Myocyte (in vitro differentiated cells): Measurements from ENCODE around the gene PRKCQ. TPM values are rescaled to one million over a fixed set of nuclear protein-coding genes. Genes with fewer than 3 reads are reported as not detected.
"Not testable (repeated sequence)": the region's sequence is repeated elsewhere in the genome, so short reads cannot be mapped to it uniquely, and the experiment has no call there.

Experiments
- DNase-seq: peaks from one replicate; pipeline ENCODE4 v3.0.0-alpha.2; 2012; ENCODE audit warnings: low read depth
- total RNA-seq: library from RNA; depleted of rRNA; stranded (reverse); fragments of >200 nt; gene quantifications from 2 replicates; pipeline ENCODE4 v1.2.3, GENCODE V29; 2014

PRKCQ gene
- total RNA-seq, 1 donor from 2014 or later: 2.6 TPM

GRCh38 chr10:6493521-6494441, 86.3 kb downstream of the PRKCQ start:
- DNase-seq: no peak

DNA sequence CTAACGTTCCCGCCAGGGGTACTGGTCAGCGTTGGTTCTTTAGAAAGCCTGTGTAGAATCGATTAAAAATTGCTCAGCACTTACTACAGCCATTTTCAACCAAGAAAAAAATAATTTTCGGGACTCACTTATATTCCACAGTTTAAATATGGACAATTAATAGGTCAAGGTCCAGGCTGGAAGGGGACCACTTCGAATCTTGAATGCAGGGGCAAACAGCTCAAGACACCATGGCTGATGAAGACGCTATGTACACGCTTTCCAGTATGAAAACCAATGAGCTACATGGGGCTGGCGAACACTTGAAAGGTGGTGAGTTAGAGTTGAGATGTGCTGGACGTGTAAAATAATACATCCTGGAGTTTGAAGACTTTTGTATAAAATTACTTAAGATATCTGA, 87.2 kb downstream of the PRKCQ start:
- DNase-seq: no peak

GRCh38 chr10:6491841-6492609, 88.1 kb downstream of the PRKCQ start:
- no peak for DNase-seq

- no peak for DNase-seq
These were observed 89.5 kb downstream of the PRKCQ start for GRCh38 chr10:6490614-6491013.

- no peak for DNase-seq
These were observed 92.2 kb downstream of the PRKCQ start for GRCh38 chr10:6487920-6488319.

- DNase-seq: no peak
These were observed 93.8 kb downstream of the PRKCQ start for GRCh38 chr10:6486309-6486708.

DNA sequence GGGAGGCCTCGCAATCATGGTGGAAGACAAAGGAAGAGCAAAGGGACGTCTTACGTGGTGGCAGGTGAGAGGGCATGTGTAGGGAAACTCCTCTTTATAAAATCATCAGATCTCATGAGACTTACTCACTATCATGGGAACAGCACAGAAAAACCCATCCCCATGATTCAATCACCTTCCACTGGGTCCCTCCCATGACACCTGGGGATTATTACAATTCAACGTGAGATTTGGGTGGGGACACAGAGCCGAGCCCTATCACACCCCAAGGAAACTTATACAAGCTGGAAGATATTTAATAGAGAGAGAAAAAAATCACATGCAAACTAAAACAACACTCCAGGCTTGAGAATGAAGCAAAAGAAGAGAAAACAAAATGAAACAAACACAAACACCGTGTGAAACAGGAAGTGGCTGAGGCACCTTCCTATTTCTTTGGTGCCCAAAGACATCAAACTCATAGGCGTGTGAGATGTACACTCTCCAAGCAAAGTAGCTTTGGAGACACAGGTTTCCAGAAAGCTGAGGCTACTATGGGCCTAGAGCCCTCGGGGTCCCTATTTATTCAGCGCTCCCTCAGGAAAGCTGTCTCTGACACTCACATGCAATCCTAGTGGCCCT, 97.2 kb downstream of the PRKCQ start:
- DNase-seq: no peak

DNA sequence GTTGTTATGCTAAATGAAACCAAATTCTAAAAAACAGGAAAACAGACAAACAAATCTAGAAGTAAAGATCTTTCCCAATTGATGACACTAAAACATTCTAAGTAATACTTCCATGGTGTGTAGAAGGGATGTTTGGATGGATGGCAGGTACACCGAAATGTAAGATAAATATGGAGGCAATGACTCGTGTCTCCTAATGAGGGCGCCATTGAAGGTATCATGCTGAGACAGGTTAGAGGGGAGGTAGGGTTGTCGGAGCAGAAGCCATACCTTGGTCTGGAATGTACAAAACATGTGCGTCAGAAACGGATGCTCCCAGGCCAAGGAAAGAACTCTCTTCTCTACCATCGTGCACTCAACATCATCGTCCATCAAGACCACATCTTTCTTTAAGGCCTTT, 101.4 kb downstream of the PRKCQ start:
- no peak for DNase-seq

DNA sequence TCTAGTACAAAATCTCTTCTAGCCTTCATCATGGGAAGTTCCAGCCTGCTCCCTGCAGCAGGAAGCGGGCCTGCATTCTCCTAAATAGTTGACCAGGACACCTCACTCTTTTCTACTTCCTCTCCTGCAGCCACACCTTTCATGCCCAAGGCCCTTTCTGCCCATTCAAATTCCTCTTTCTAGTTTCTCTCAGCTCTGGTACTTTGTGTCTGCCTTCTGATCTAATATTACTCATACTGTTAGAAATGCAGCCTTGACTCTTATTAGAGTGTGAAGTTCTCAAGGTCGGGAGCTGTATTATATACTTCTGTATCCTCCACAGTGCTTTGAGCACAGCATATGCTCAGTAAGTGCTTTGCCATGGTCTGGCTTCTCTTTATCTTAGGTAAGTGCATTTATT, 103.1 kb downstream of the PRKCQ start:
- DNase-seq: no peak

- no peak for DNase-seq
These were observed 105.2 kb downstream of the PRKCQ start for GRCh38 chr10:6474871-6475270.

DNA sequence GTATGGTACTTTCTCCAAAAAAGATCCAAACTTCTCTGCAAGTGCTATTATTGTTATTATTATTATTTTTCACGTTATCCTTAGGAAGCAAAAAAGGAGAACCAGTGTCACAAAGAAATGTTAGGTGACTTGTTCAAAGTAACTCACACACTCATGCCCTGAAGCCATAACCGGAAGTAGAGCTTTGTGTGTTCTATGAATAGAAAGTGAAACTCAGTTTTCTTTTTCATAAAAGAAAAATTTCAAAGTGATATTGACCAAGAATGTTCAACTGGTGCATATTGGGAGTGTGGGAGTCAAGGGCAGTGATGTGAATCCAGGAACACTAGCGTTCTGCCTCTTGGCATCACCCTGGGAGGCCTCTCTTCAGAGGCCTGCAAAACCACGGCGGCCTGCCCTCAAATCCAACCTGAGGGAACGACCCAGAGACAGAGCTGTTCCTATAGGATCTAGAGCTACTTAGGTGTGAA, 106.1 kb downstream of the PRKCQ start:
- peak; percentile 2 for DNase-seq

GRCh38 chr10:6473430-6473829, 106.6 kb downstream of the PRKCQ start:
- DNase-seq: no peak

GRCh38 chr10:6472710-6473005, 107.4 kb downstream of the PRKCQ start:
- not testable (repeated sequence) for DNase-seq

DNA sequence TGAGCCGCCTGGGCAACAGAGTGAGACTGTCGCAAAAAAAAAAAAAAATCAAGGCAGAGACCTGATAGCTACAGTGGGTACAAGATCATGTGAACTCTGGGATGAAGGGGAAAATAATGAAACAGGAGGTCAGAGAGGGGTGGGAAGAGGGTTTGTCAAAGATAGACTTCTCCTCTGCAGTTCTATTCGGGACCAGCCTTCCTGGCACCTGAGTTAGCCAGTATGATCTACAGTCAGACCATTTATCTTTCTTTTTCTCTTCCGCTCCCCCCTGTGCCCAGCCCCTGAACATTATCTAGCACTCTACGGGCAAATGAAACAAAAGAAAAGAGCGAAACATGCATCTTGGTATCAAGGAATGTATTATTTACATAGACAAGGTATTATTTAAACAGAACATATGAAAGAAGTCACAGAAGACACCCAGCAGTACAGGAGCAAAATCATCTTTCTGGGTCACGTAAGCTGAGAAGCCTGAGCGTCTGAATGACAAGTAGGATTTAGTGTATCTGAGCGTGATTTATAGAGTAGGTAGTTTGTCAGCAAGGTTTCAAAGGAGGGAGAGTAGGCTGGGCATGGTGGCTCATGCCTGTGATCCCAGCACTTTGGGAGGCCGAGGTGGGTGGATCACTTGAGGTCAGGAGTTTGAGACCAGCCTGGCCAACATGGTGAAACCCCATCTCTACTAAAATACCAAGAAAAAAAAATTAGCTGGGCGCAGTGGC, 109.0 kb downstream of the PRKCQ start:
- DNase-seq: no peak

DNA sequence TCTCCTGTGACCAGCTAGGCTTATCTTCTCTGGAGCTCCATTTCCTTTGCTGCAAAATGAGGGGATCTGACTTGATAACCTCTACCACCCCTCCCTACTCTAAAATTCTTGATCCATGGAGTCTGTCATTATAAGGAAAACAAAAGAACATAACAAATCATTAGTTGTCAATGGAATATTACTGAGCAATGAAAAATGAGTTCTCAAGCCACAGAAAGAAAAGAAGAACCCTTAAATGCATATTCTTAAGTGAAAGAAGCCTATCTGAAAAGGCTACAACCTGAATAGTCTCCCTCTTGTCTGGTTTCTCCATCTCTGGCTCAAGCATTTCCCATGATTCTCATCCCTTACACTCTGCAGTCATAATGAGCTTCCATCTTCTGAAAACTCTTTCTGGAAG, 110.4 kb downstream of the PRKCQ start:
- no peak for DNase-seq

- DNase-seq: no peak
These were observed 114.0 kb downstream of the PRKCQ start for GRCh38 chr10:6465854-6466601.

- no peak for DNase-seq
These were observed 114.6 kb downstream of the PRKCQ start for GRCh38 chr10:6465437-6465836.

- DNase-seq: no peak
These were observed 115.1 kb downstream of the PRKCQ start for GRCh38 chr10:6464862-6465430.

GRCh38 chr10:6463366-6463765, 116.7 kb downstream of the PRKCQ start:
- DNase-seq: no peak

DNA sequence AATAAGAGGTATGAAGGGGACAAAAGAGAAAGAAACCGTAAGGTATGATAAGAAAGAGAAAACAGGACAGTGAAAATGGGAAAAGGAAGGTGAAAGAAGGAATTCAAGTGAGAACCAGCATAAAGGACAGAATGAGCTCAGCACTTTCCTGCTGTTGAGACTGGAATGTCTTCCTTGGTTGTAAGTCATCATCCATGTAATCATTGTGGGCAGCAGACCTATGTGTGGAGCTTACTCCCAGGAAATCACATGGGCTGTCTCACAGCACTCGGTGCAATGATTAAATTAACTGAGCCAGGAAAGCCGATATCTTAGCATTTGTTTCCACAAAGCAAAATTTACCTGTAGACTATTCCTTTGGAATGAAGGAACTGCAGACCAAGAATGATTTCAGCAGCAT, 118.1 kb downstream of the PRKCQ start:
- no peak for DNase-seq
